GM10266 (cell line): ENCODE measurements around the gene RMND5A.

Experiments
- DNase-seq: peaks from one replicate; pipeline ENCODE4 v3.0.0; 2012; ENCODE audit errors: extremely low spot score
- CTCF ChIP-seq: IDR thresholded peaks from 2 replicates; pipeline ENCODE4 v1.5.1; 2012; ENCODE audit warnings: mild to moderate bottlenecking, low read depth; ENCODE audit not compliant: control insufficient read depth, insufficient read depth; ENCODE audit errors: missing control alignments

The RMND5A gene

GRCh38 chr2:86790676-86791572 is 70.8 kb downstream of the RMND5A start, which contains the start of gene CD8A:
Gene CD8A (minus strand): TSS chr2:86790913. CDS start chr2:86790825, 88 bp downstream.
- no peak for TF ChIP-seq CTCF
- DNase-seq, result peak; percentile 63

GRCh38 chr2:86791573-86791972 is 71.5 kb downstream of the RMND5A start:
- DNase-seq, result no peak
- no peak for TF ChIP-seq CTCF

GRCh38 chr2:86793752-86794151 is 73.7 kb downstream of the RMND5A start:
- no peak for DNase-seq
- TF ChIP-seq CTCF, result no peak

- no peak for TF ChIP-seq CTCF
- DNase-seq, result no peak
Observed at GRCh38 chr2:86794861-86795260, 74.8 kb downstream of the RMND5A start.

- DNase-seq, result no peak
- TF ChIP-seq CTCF, result no peak
Observed at GRCh38 chr2:86800856-86801567, 80.9 kb downstream of the RMND5A start.

- DNase-seq, result no peak
- no peak for TF ChIP-seq CTCF
Observed at GRCh38 chr2:86806059-86806857, 86.2 kb downstream of the RMND5A start.

GRCh38 chr2:86807133-86807467 is 87.0 kb downstream of the RMND5A start:
- TF ChIP-seq CTCF, result no peak
- DNase-seq, result no peak
